Smooth muscle cell (in vitro differentiated cells): Measurements from ENCODE around the gene DHRS12. TPM values are rescaled to one million over a fixed set of nuclear protein-coding genes. Genes with fewer than 3 reads are reported as not detected.
A peak's percentile ranks its signal among the peaks of the same experiment; 100 is the strongest.

Experiments used
- DNase-seq: peaks from one replicate; lab custom pipeline; 2025; ENCODE audit not compliant: unreplicated experiment; lab: John Stamatoyannopoulos, UW
- H2AFZ ChIP-seq: fragments of 200-600 bp; sonication (generic); 2 replicates; pipeline ENCODE4 v1.6.0; 2016; ENCODE audit warnings: antibody characterized with exemption, low read depth, mild to moderate bottlenecking
- H3F3A ChIP-seq: fragments of 200-600 bp; sonication (generic); 2 replicates; pipeline ENCODE4 v1.6.0; 2017; ENCODE audit warnings: antibody characterized with exemption, low read depth
- H3K27ac ChIP-seq: fragments of 200-600 bp; sonication (generic); 2 replicates; pipeline ENCODE4 v1.5.1; 2016; ENCODE audit warnings: low read depth, mild to moderate bottlenecking
- H3K27me3 ChIP-seq: fragments of 200-600 bp; sonication (generic); 2 replicates; pipeline ENCODE4 v1.6.1; 2016; ENCODE audit warnings: low read depth, mild to moderate bottlenecking
- H3K36me3 ChIP-seq: fragments of 200-600 bp; sonication (generic); 2 replicates; pipeline ENCODE4 v1.5.1; 2016; ENCODE audit warnings: low read depth
- H3K4me1 ChIP-seq: fragments of 200-600 bp; sonication (generic); 2 replicates; pipeline ENCODE4 v1.5.1; 2016; ENCODE audit warnings: low read depth
- H3K4me2 ChIP-seq: fragments of 200-600 bp; sonication (generic); 2 replicates; pipeline ENCODE4 v1.6.0; 2016; ENCODE audit warnings: mild to moderate bottlenecking
- H3K4me3 ChIP-seq: fragments of 200-600 bp; sonication (generic); 2 replicates; pipeline ENCODE4 v1.5.1; 2016; ENCODE audit warnings: mild to moderate bottlenecking
- H3K79me2 ChIP-seq: fragments of 200-600 bp; sonication (generic); 2 replicates; pipeline ENCODE4 v1.6.0; 2016; ENCODE audit warnings: low read depth, mild to moderate bottlenecking
- H3K9ac ChIP-seq: fragments of 200-600 bp; sonication (generic); 2 replicates; pipeline ENCODE4 v1.6.0; 2016; ENCODE audit warnings: low read depth
- H3K9me3 ChIP-seq: fragments of 200-600 bp; sonication (generic); replicated peaks from 2 replicates; pipeline ENCODE4 v1.5.1; 2016; ENCODE audit warnings: low read depth
- H4K20me1 ChIP-seq: fragments of 200-600 bp; sonication (generic); 2 replicates; pipeline ENCODE4 v1.6.0; 2016; ENCODE audit warnings: low read depth
- CTCF ChIP-seq: fragments of 200-600 bp; sonication (generic); IDR thresholded peaks from 2 replicates; pipeline ENCODE4 v1.5.1; 2017; ENCODE audit warnings: borderline replicate concordance, mild to moderate bottlenecking, antibody characterized with exemption; ENCODE audit not compliant: insufficient read depth, poor library complexity, severe bottlenecking
- WGBS: methylation state at CpG from one replicate; pipeline ENCODE4 v1.1.7; 2016; ENCODE audit warnings: low lambda C conversion rate; 5-methylcytosine and 5-hydroxymethylcytosine counted together
- polyA plus RNA-seq: library from polyadenylated mRNA; unstranded; fragments of >200 nt; fragmentation: Nextera tagmentation; extraction: Ambion mirVana; gene quantifications from 2 replicates; pipeline ENCODE4 v1.2.1, GENCODE V29; 2016
- total RNA-seq: library from RNA; depleted of rRNA; stranded (reverse); fragments of >200 nt; gene quantifications from 2 replicates; pipeline ENCODE4 v1.2.3, GENCODE V29; 2014

The DHRS12 gene
- total and polyA plus RNA-seq, 2 experiments from 2014 or later, result 5.7 to 9.9 TPM

- TF ChIP-seq CTCF, result no peak
- H3K4me2 ChIP-seq, result peak overlapping the region; percentile 54
Measured at GRCh38 chr13:51838240-51838846, 34.4 kb upstream of the DHRS12 start.

GRCh38 chr13:51837016-51837415, 33.1 kb upstream of the DHRS12 start:
- WGBS, result 94% methylated on average over 3 of the region's 3 CpGs

More at GRCh38 chr13:51838240-51838846, 34.4 kb upstream of the DHRS12 start:
- no peaks in the 10 kb centered on the region for H3K79me2 ChIP-seq
- H3K4me3 ChIP-seq, result no peak overlapping the region
- H3K4me1 ChIP-seq, result no peaks in the 10 kb centered on the region
- H3K27ac ChIP-seq, result peak overlapping the region; percentile 43
- H3K27me3 ChIP-seq, result no peaks in the 10 kb centered on the region
- H3K9me3 ChIP-seq, result no peaks in the 10 kb centered on the region
- H2AFZ ChIP-seq, result no peak overlapping the region
- no peaks in the 10 kb centered on the region for H3F3A ChIP-seq
- no peak overlapping the region for H3K9ac ChIP-seq
- H4K20me1 ChIP-seq, result no peaks in the 10 kb centered on the region
- WGBS, result 38% methylated on average over 8 of the region's 8 CpGs
- H3K36me3 ChIP-seq, result no peaks in the 10 kb centered on the region
- no peak for DNase-seq

GRCh38 chr13:51834581-51835171, 30.7 kb upstream of the DHRS12 start:
- no peaks in the 10 kb centered on the region for H3K9me3 ChIP-seq
- no peaks in the 10 kb centered on the region for H3K4me1 ChIP-seq
- no peak overlapping the region for H3K4me2 ChIP-seq
- H3K36me3 ChIP-seq, result no peaks in the 10 kb centered on the region
- WGBS, result 81% methylated on average over 7 of the region's 7 CpGs
- H3K4me3 ChIP-seq, result no peak overlapping the region
- TF ChIP-seq CTCF, result no peak
- H3K27me3 ChIP-seq, result no peaks in the 10 kb centered on the region
- DNase-seq, result no peak
- no peaks in the 10 kb centered on the region for H3F3A ChIP-seq
- no peak overlapping the region for H3K9ac ChIP-seq
- H3K27ac ChIP-seq, result no peak overlapping the region
- no peak overlapping the region for H2AFZ ChIP-seq
- no peaks in the 10 kb centered on the region for H4K20me1 ChIP-seq
- H3K79me2 ChIP-seq, result no peaks in the 10 kb centered on the region

More at GRCh38 chr13:51837016-51837415, 33.1 kb upstream of the DHRS12 start:
- no peak for DNase-seq
- TF ChIP-seq CTCF, result no peak
- no peak overlapping the region for H3K9ac ChIP-seq
- H2AFZ ChIP-seq, result no peak overlapping the region
- H3K79me2 ChIP-seq, result no peaks in the 10 kb centered on the region
- H3F3A ChIP-seq, result no peaks in the 10 kb centered on the region
- H3K36me3 ChIP-seq, result no peaks in the 10 kb centered on the region
- no peaks in the 10 kb centered on the region for H4K20me1 ChIP-seq
- H3K4me2 ChIP-seq, result no peak overlapping the region
- no peak overlapping the region for H3K27ac ChIP-seq
- no peaks in the 10 kb centered on the region for H3K27me3 ChIP-seq
- no peaks in the 10 kb centered on the region for H3K9me3 ChIP-seq
- H3K4me3 ChIP-seq, result no peak overlapping the region
- H3K4me1 ChIP-seq, result no peaks in the 10 kb centered on the region

- 91% methylated on average over 10 of the region's 10 CpGs for WGBS
- TF ChIP-seq CTCF, result no peak
- Histone ChIP-seq H3K27me3 (no peaks in the 10 kb centered on the region), H3K4me2 (no peak overlapping the region), H3K9ac (no peak overlapping the region), H3K36me3 (no peaks in the 10 kb centered on the region), H3K27ac (no peak overlapping the region), H2AFZ (no peak overlapping the region), H3F3A (no peaks in the 10 kb centered on the region), H3K4me1 (no peaks in the 10 kb centered on the region), H3K4me3 (no peak overlapping the region), H4K20me1 (no peaks in the 10 kb centered on the region), H3K79me2 (no peaks in the 10 kb centered on the region), H3K9me3 (no peaks in the 10 kb centered on the region)
- no peak for DNase-seq
Measured at GRCh38 chr13:51833980-51834379, 30.0 kb upstream of the DHRS12 start.
